Nucleus accumbens (tissue), 56 donors: Measurements from ENCODE around the gene WASHC3.
A peak's percentile ranks its signal among the peaks of the same experiment; 100 is the strongest.
"Not testable (repeated sequence)": the region's sequence is repeated elsewhere in the genome, so short reads cannot be mapped to it uniquely, and the experiment has no call there.

Experiments used
- DNase-seq, 56 donors: peaks; one replicate each; lab custom pipeline; 2025; lab: John Stamatoyannopoulos, UW

WASHC3 gene

GRCh38 chr12:102061560-102062418 lies at the start of gene WASHC3:
Gene WASHC3, minus strand, starts transcription at chr12:102061991. Its CDS starts 29 bp downstream, at chr12:102061962.
- DNase-seq: peak; percentile 61 to 98 (median 94)

- DNase-seq: no peak
Observed at GRCh38 chr12:102110782-102111181, 49.0 kb upstream of the WASHC3 start.

GRCh38 chr12:102107970-102108369 lies 46.2 kb upstream of the WASHC3 start:
- peak in 2 of 56 donors; percentile 0 to 4 for DNase-seq

- no peak for DNase-seq
Observed at GRCh38 chr12:102106905-102107304, 45.1 kb upstream of the WASHC3 start.

GRCh38 chr12:102096855-102097254 lies 35.1 kb upstream of the WASHC3 start:
- DNase-seq: no peak

- no peak for DNase-seq
Observed at GRCh38 chr12:102095677-102096263, 34.0 kb upstream of the WASHC3 start.

- DNase-seq: no peak
Observed at GRCh38 chr12:102093319-102093718, 31.5 kb upstream of the WASHC3 start.

GRCh38 chr12:102089228-102089835 lies 27.5 kb upstream of the WASHC3 start:
- not testable (repeated sequence) for DNase-seq

GRCh38 chr12:102080842-102081241 lies 19.1 kb upstream of the WASHC3 start:
- DNase-seq: no peak

- DNase-seq: not testable (repeated sequence)
Observed at GRCh38 chr12:102072092-102072491, 10.3 kb upstream of the WASHC3 start.

- no peak for DNase-seq
Observed at GRCh38 chr12:102069707-102070106, 7.9 kb upstream of the WASHC3 start.

GRCh38 chr12:102067574-102068258 lies 5.9 kb upstream of the WASHC3 start:
- DNase-seq: no peak

- DNase-seq: no peak
Observed at GRCh38 chr12:102064476-102064875, 2.7 kb upstream of the WASHC3 start.

- DNase-seq: no peak
Observed at GRCh38 chr12:102063069-102063468, 1.3 kb upstream of the WASHC3 start.

GRCh38 chr12:102062419-102062806 lies 622 bp upstream of the WASHC3 start:
- no peak for DNase-seq

GRCh38 chr12:102061096-102061559 lies 663 bp downstream of the WASHC3 start:
- no peak for DNase-seq

GRCh38 chr12:102059343-102059742 lies 2.4 kb downstream of the WASHC3 start:
- DNase-seq: no peak

GRCh38 chr12:102054345-102054744 lies 7.4 kb downstream of the WASHC3 start:
- no peak for DNase-seq

- DNase-seq: no peak
Observed at GRCh38 chr12:102053062-102053349, 8.8 kb downstream of the WASHC3 start.

GRCh38 chr12:102052192-102053061 lies 9.4 kb downstream of the WASHC3 start:
- DNase-seq: no peak
